Measurements from ENCODE around the gene CCDC157. TPM values are rescaled to one million over a fixed set of nuclear protein-coding genes. Genes with fewer than 3 reads are reported as not detected.

Gene CCDC157
- total and polyA plus RNA-seq, 9 of the 15 experiments (the other 6 are each of a cell fraction or from before 2014, with no cell fraction given), result 0.04 to 1.3 (median 0.68) TPM

DNA sequence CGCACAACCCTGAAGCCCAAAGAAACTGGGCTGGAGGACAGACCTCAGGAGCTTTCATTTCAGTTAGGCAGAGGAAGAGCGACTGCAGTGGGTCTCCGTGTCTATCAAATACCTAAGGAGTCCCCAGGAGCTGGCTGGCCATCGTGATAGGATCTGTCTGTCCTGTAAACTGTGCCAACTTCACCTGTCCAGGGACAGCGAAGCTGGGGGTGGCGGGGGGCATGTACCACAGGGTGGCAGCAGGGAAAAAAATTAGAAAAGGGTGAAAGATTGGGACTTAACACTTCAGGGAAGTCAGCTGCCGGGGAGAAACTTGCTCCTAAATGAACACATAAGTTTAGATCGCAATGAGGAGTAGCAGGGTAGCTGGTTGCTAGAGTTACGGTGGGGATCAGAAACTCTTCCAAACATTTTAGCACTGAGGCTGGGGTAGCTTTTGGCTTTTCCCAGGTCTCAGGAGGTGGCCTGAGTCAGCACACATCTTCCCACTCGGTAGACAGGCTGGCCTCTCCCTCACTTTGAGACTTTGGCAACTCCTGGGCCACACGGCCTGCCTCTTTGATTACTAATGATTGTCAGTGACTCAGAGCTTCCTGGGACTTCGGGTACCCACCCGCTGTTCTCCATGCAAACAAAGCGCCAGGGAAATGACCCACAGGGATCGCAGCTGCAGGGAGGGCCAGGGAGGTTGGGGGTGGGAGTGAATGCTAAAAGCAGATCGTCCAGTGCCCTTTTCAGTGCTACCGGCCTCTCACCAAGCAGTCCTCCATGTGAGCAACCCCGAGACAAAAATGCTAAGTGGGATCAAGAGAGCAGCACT is 65.9 kb downstream of the CCDC157 start (continued):
- TF ChIP-seq REST (IDR thresholded peaks at IDR 0.05; ENCODE audit: borderline replicate concordance) (no peak), REST (CRISPR knock-in tag; IDR thresholded peaks at IDR 0.05; ENCODE audit: low read depth) (no peak), ZNF639 (CRISPR knock-in tag; conservative IDR thresholded peaks at IDR 0.05 in 1 of 2, IDR thresholded peaks at IDR 0.05 in 1 of 2) (peak in 1 of 2 experiments; percentile 56; a peak in 2 of 4 replicates), FOSL1 (tag; conservative IDR thresholded peaks at IDR 0.05) (peak; percentile 53)
